ENCODE results near the gene PRKG1. TPM values are rescaled to one million over a fixed set of nuclear protein-coding genes. Genes with fewer than 3 reads are reported as not detected.

The PRKG1 gene
- polyA plus RNA-seq, 1 donor (not counting 4 experiments of a cell fraction or from before 2014, with no cell fraction given): 0.24 TPM

DNA sequence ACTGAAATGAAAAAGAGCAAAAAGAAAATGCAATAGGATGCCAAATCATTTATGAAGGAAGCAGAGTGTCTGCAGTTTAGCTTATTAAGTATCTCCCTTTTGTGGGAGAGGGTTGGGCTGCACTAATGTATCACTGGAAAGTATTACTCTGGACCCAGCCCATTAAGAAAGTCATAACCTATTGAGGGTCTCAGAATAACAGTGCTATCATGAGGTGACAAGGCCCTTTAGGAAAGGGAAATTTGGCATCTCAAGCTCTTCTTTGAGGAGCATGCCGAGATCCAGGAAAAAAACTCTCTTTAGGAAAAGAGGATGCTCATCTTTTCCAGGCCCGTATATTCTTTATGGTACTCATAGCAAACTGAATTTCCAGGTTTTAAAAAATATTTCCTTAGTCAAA, 114.6 kb downstream of the PRKG1 start:
- Histone ChIP-seq H3K79me2 (ENCODE audit: control insufficient read depth, insufficient read depth, low read length) (no peaks in the 10 kb centered on the region), H3K9me1 (ENCODE audit: control insufficient read depth, extremely low read depth, insufficient read depth, low read length) (no peaks in the 10 kb centered on the region), H2AFZ (ENCODE audit: control insufficient read depth, low read length) (no peak overlapping the region), H3K4me3 (ENCODE audit: control insufficient read depth in 2 of 3, extremely low read depth in 1 of 3, insufficient read depth in 2 of 3, low read depth in 1 of 3, low read length in 3 of 3) (no peak overlapping the region), H3K27ac (ENCODE audit: control insufficient read depth, insufficient read depth, low read length) (no peak overlapping the region), H3K9me3 (ENCODE audit: control insufficient read depth, low read depth, low read length) (no peaks in the 10 kb centered on the region), H3K36me3 (ENCODE audit: control insufficient read depth in 2 of 2, extremely low read depth in 1 of 2, insufficient read depth in 2 of 2, low read length in 2 of 2) (no peaks in the 10 kb centered on the region), H3K9ac (ENCODE audit: control insufficient read depth, extremely low read depth, insufficient read depth, low read length) (no peak overlapping the region), H3K4me2 (ENCODE audit: control insufficient read depth, extremely low read depth, insufficient read depth, low read depth, low read length) (no peak overlapping the region), H3K4me1 (ENCODE audit: control insufficient read depth, extremely low read depth, insufficient read depth, low read length) (no peaks in the 10 kb centered on the region), H3K27me3 (ENCODE audit: control insufficient read depth, extremely low read depth, insufficient read depth, low read length) (no peaks in the 10 kb centered on the region), H4K20me1 (ENCODE audit: control insufficient read depth, extremely low read depth, insufficient read depth, low read length) (no peaks in the 10 kb centered on the region)
- FAIRE-seq (no peak), DNase-seq (ENCODE audit: low read depth, low spot score) (no peak)
- dilution Hi-C loops (cut with MboI; ENCODE audit: extremely low pct_ligation_motif_present, low sequenced_read_pairs): no loop called here
- TF ChIP-seq, protein P1, sequence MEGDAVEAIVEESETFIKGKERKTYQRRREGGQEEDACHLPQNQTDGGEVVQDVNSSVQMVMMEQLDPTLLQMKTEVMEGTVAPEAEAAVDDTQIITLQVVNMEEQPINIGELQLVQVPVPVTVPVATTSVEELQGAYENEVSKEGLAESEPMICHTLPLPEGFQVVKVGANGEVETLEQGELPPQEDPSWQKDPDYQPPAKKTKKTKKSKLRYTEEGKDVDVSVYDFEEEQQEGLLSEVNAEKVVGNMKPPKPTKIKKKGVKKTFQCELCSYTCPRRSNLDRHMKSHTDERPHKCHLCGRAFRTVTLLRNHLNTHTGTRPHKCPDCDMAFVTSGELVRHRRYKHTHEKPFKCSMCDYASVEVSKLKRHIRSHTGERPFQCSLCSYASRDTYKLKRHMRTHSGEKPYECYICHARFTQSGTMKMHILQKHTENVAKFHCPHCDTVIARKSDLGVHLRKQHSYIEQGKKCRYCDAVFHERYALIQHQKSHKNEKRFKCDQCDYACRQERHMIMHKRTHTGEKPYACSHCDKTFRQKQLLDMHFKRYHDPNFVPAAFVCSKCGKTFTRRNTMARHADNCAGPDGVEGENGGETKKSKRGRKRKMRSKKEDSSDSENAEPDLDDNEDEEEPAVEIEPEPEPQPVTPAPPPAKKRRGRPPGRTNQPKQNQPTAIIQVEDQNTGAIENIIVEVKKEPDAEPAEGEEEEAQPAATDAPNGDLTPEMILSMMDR (optimal IDR thresholded peaks at IDR 0.05 in 1 of 3, IDR thresholded peaks at IDR 0.05 in 1 of 3, conservative IDR thresholded peaks at IDR 0.05 in 1 of 3; ENCODE audit: extremely low read depth in 1 of 3, insufficient read depth in 2 of 3, low read length in 3 of 3): no peak
- TF ChIP-seq EZH2 (IDR thresholded peaks at IDR 0.05; ENCODE audit: low read length): no peak

DNA sequence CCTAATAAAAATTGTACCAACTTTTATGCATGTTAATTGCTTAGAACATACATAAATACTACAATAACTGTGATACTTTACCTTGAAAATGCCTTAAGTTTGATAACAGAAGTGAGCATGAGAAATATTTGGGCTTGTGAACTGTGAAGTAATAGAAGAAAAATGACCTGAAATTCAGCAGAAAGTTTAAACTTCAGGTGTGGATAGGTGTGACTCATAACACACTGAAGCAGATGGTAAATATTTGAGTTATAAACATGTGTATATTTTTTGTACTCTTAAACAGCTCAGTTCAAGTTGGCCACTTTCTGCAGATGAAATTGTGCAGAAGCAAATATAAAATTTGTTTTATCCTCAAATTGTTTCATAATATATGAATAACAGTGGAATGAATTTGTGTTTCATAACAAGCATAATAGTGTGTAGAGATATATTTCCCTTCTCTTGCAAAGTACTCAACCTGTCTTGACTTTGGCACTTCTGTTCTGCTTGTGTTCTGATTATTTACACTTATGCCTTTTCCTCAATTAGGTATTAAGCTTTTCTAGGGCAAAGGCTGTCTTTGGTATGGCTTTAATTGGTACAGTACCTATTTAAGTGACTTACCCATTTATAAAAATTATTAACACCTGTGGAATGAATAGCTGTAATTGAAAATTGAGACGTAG, 122.4 kb downstream of the PRKG1 start:
- Histone ChIP-seq H3K36me3 (ENCODE audit: control insufficient read depth in 2 of 2, extremely low read depth in 1 of 2, insufficient read depth in 2 of 2, low read length in 2 of 2) (no peaks in the 10 kb centered on the region), H3K4me3 (ENCODE audit: control insufficient read depth in 2 of 3, extremely low read depth in 1 of 3, insufficient read depth in 2 of 3, low read depth in 1 of 3, low read length in 3 of 3) (no peak overlapping the region), H3K4me1 (ENCODE audit: control insufficient read depth, extremely low read depth, insufficient read depth, low read length) (no peaks in the 10 kb centered on the region), H3K27ac (ENCODE audit: control insufficient read depth, insufficient read depth, low read length) (no peak overlapping the region), H3K9ac (ENCODE audit: control insufficient read depth, extremely low read depth, insufficient read depth, low read length) (no peak overlapping the region), H2AFZ (ENCODE audit: control insufficient read depth, low read length) (no peak overlapping the region), H3K9me3 (ENCODE audit: control insufficient read depth, low read depth, low read length) (no peaks in the 10 kb centered on the region), H4K20me1 (ENCODE audit: control insufficient read depth, extremely low read depth, insufficient read depth, low read length) (no peaks in the 10 kb centered on the region), H3K27me3 (ENCODE audit: control insufficient read depth, extremely low read depth, insufficient read depth, low read length) (no peaks in the 10 kb centered on the region), H3K79me2 (ENCODE audit: control insufficient read depth, insufficient read depth, low read length) (no peaks in the 10 kb centered on the region), H3K9me1 (ENCODE audit: control insufficient read depth, extremely low read depth, insufficient read depth, low read length) (no peaks in the 10 kb centered on the region), H3K4me2 (ENCODE audit: control insufficient read depth, extremely low read depth, insufficient read depth, low read depth, low read length) (no peak overlapping the region)
- no peak for DNase-seq (ENCODE audit: low read depth, low spot score)
- dilution Hi-C loops (cut with MboI; ENCODE audit: extremely low pct_ligation_motif_present, low sequenced_read_pairs): no loop called here
- FAIRE-seq: no peak
- TF ChIP-seq, protein P1 (optimal IDR thresholded peaks at IDR 0.05 in 1 of 3, IDR thresholded peaks at IDR 0.05 in 1 of 3, conservative IDR thresholded peaks at IDR 0.05 in 1 of 3; ENCODE audit: extremely low read depth in 1 of 3, insufficient read depth in 2 of 3, low read length in 3 of 3): no peak
- TF ChIP-seq EZH2 (IDR thresholded peaks at IDR 0.05; ENCODE audit: low read length): no peak

Data from keratinocyte (primary cell).